Adrenal gland (tissue), 12 donors: ENCODE results near the gene MGMT. TPM values are rescaled to one million over a fixed set of nuclear protein-coding genes. Genes with fewer than 3 reads are reported as not detected.
A peak's percentile ranks its signal among the peaks of the same experiment; 100 is the strongest.

ENCODE experiments used
- DNase-seq, 7 donors: peaks; one replicate each; pipeline ENCODE4 v3.0.0-alpha.2; 2019 to 2020
- H3K27ac ChIP-seq, 5 donors: fragments of 200-600 bp; sonication (generic) in 4 of 5; 1 replicate in 3 of 5; 2 replicates in 2 of 5; pipeline versions ENCODE4 v1.5.1 to v1.8.0; 2016 to 2020; ENCODE audit warnings: mild to moderate bottlenecking in 1 of 5
- H3K27me3 ChIP-seq: fragments of 200-600 bp; 2 replicates; pipeline ENCODE4 v1.8.0; 2021
- H3K36me3 ChIP-seq, 2 donors: fragments of 200-600 bp; replicated peaks in 1 of 2; 1 replicate in 1 of 2; 2 replicates in 1 of 2; pipeline versions ENCODE4 v1.5.1 to v1.8.0; 2018 to 2022
- H3K4me1 ChIP-seq, 2 donors: fragments of 200-600 bp; replicated peaks in 1 of 2; 1 replicate in 1 of 2; 2 replicates in 1 of 2; pipeline versions ENCODE4 v1.5.1 to v1.8.0; 2018 to 2021
- H3K4me3 ChIP-seq, 4 donors: fragments of 200-600 bp; sonication (generic) in 3 of 4; one replicate each; pipeline ENCODE4 v1.5.1; 2016 to 2018
- H3K9me3 ChIP-seq, 3 donors: fragments of 200-600 bp; sonication (generic) in 1 of 3; replicated peaks in 1 of 3; 1 replicate in 2 of 3; 2 replicates in 1 of 3; pipeline versions ENCODE4 v1.5.1 to v1.8.0; 2016 to 2021
- POLR2A ChIP-seq, 2 donors: fragments of 450-650 bp; IDR thresholded peaks; one replicate each; pipeline ENCODE4 v1.6.1; 2017; ENCODE audit warnings: antibody characterized with exemption in 2 of 2, mild to moderate bottlenecking in 2 of 2, moderate library complexity in 1 of 2
- WGBS, 4 donors: extraction: QIAGEN DNeasy Blood & Tissue Kit in 2 of 4; methylation state at CpG; one replicate each; pipeline versions ENCODE4 v1.1.5 to v1.1.7; 2013 to 2017; 5-methylcytosine and 5-hydroxymethylcytosine counted together
- intact Hi-C, 2 donors: fragments of 100-400 bp; cut with DNase I; formaldehyde crosslinking; loops; one replicate each; pipeline versions ENCODE4 v1.14.1 to v1.15.0; 2022 to 2023
- polyA plus RNA-seq, 3 donors: library from polyadenylated mRNA; stranded (reverse); fragments of 200-250 nt in 2 of 3; fragments of 350-450 nt in 1 of 3; fragmentation: Illumina TruSeq in 1 of 3; extraction: RNeasy Lipid Tissue Mini Kit (QIAGEN cat#74804) in 1 of 3; gene quantifications; one replicate each; pipeline ENCODE4 v1.2.3, GENCODE V29; 2013 to 2014
- total RNA-seq, 9 donors: library from RNA; depleted of rRNA in 4 of 9; stranded (reverse); fragments of >200 nt in 4 of 9; fragments of 120-200 nt in 1 of 9; fragmentation: NEBNext Ultra II Directional in 1 of 9; extraction: Animal tissue kit (Norgen Biotek cat#: 25700) in 1 of 9; gene quantifications; one replicate each; pipeline versions ENCODE4 v1.1.0 to v1.2.4, GENCODE V29; 2013 to 2023
- TF ChIP-seq, protein P1 (sequence below), 6 experiments: fragments of 450-650 bp in 4 of 6; fragments of 200-600 bp in 2 of 6; sonication (generic) in 1 of 6; IDR thresholded peaks; 1 replicate in 5 of 6; 2 replicates in 1 of 6; pipeline versions ENCODE4 v1.5.1 to v1.8.0; 2016 to 2021; ENCODE audit warnings: antibody characterized with exemption in 6 of 6, mild to moderate bottlenecking in 2 of 6, moderate library complexity in 1 of 6
- donor health status: healthy with polysubstance abuse.
- donor health status: Bipolar disorder and iron deficiency.
- donor health status: DM: yes; HTN: yes; CAD: no.
- donor health status: DM: no; HTN: no; CAD: no.
- donor health status: DM: no; HTN: no; CAD: no.
- donor health status: DM: yes; HTN: yes; CAD: no.

Gene MGMT
- total and polyA plus RNA-seq, 12 donors, result 3.8 to 35.8 (median 21.2) TPM

DNA sequence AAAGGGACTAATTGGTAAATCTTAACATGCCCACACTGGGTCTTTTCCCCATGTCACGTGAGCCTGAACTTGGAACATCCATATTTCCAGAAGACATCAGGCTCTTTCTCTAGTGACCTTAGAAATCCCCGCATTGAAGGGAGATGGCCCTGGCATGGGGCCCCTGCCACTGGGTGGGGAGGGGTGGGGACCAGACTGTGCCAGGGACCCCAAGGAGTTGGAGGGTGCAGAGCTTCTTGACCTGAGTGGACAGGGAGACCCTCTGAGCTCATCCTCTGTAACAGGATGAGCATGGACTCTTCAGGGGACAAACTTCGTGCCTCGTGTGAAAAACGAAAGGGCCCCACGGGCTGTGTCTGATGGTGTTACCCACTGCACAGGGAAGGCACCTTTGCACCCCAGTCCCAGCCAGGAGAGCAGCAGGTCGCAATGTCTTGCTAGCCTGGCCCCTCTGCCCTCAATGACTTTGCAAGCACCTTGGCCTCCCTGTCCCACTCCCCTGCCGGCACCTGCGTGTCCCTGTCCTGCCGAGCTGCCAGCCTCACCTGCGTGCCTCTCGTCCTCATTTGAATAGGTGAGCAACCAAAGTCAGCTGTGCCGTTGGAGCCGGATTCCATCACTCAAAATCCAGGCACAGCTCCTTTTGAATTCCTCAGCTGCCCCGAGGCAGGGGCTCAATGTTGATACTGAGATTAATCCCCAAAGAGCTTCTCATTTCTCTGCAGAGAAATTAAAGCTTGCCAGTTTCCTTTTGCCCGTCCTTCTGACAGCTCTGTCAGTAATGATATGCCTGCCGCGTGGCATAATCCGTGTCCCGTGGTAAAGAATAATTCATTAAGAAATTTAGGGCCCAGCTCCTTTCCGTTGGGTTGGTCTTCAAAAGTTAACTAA, 262.1 kb downstream of the MGMT start:
- Histone ChIP-seq H3K27ac (no peak overlapping the region), H3K4me3 (no peak overlapping the region), H3K4me1 (no peaks in the 10 kb centered on the region), H3K9me3 (no peaks in the 10 kb centered on the region), H3K36me3 (no peaks in the 10 kb centered on the region), H3K27me3 (no peaks in the 10 kb centered on the region)
- TF ChIP-seq, protein P1, sequence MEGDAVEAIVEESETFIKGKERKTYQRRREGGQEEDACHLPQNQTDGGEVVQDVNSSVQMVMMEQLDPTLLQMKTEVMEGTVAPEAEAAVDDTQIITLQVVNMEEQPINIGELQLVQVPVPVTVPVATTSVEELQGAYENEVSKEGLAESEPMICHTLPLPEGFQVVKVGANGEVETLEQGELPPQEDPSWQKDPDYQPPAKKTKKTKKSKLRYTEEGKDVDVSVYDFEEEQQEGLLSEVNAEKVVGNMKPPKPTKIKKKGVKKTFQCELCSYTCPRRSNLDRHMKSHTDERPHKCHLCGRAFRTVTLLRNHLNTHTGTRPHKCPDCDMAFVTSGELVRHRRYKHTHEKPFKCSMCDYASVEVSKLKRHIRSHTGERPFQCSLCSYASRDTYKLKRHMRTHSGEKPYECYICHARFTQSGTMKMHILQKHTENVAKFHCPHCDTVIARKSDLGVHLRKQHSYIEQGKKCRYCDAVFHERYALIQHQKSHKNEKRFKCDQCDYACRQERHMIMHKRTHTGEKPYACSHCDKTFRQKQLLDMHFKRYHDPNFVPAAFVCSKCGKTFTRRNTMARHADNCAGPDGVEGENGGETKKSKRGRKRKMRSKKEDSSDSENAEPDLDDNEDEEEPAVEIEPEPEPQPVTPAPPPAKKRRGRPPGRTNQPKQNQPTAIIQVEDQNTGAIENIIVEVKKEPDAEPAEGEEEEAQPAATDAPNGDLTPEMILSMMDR (IDR thresholded peaks at IDR 0.05), result no peak
- no peak for TF ChIP-seq POLR2A (IDR thresholded peaks at IDR 0.05)
- intact Hi-C loops, result no loop called here
- DNase-seq, result peak in 1 of 7 donors; percentile 24
- WGBS, 4 donors, result 93 to 95% (median 94%) methylated on average over 11 to 21 of the region's 21 CpGs

DNA sequence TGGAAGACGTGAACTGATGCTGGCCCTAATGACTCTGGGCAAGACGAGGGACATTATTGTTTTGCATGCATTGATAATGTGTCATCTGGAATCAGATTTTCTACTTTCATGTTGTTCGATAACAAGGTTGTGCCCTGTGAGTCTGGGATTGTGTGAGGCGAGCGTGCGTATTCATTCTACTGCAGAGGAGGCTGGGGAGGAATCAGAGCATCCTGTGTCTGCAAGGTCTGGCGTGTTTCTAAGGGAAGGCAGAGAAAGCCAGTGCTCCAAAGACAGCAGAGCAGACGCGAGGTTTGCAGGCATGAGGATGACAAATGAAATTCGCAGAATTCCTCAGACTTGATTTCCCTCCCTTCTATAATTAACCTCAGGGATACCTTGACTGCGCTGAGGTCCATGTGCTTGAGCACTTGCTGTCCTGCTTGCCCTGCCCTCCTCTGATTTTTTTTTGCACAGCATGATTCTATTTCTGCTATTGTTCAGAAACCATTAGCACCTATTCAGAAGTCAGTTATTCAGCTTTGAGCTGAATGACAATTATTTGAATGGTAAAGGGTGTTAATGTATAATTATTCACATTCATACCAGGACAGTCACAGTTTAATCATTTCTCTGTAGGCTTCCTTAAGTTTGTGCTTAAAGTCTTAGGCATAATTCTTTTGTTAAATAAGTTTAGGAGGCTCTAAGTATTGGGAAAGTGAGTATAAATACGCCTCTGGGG, 263.4 kb downstream of the MGMT start:
- TF ChIP-seq, protein P1 (IDR thresholded peaks at IDR 0.05), result no peak
- TF ChIP-seq POLR2A (IDR thresholded peaks at IDR 0.05), result no peak
- no peaks in the 10 kb centered on the region for H3K9me3 ChIP-seq
- no peak overlapping the region for H3K27ac ChIP-seq
- H3K4me3 ChIP-seq, result no peak overlapping the region
- no peaks in the 10 kb centered on the region for H3K36me3 ChIP-seq
- no peak for DNase-seq
- H3K4me1 ChIP-seq, result no peaks in the 10 kb centered on the region
- H3K27me3 ChIP-seq, result no peaks in the 10 kb centered on the region
- WGBS, 4 donors, result 90 to 93% (median 91%) methylated on average over 12 of the region's 12 CpGs
- intact Hi-C loops, result no loop called here

DNA sequence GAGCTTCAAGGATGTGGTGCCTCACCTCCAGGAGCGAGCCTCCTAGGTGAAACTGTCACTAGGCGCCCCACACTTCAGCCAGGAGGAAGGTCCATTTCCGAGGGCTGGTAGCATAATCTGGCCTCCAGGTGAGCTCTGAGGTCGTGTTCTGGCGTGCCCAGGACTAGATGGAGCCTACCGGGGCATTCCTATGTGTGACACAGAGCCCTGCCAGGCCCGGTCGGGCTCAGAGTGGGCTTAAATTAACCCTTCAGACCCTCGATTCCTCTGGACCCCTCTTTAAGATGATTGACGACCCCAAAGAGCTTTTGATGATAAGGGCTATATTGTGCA, 263.9 kb downstream of the MGMT start:
- peak in 1 of 7 donors; percentile 15 for DNase-seq
- no peak for TF ChIP-seq POLR2A (IDR thresholded peaks at IDR 0.05)
- TF ChIP-seq, protein P1 (IDR thresholded peaks at IDR 0.05), result no peak
- Histone ChIP-seq H3K4me3 (no peak overlapping the region), H3K27me3 (no peaks in the 10 kb centered on the region), H3K4me1 (no peaks in the 10 kb centered on the region), H3K9me3 (no peaks in the 10 kb centered on the region), H3K27ac (no peak overlapping the region), H3K36me3 (no peaks in the 10 kb centered on the region)
- WGBS, 4 donors, result 64 to 88% (median 67%) methylated on average over 10 of the region's 10 CpGs
- intact Hi-C loops, result no loop called here

DNA sequence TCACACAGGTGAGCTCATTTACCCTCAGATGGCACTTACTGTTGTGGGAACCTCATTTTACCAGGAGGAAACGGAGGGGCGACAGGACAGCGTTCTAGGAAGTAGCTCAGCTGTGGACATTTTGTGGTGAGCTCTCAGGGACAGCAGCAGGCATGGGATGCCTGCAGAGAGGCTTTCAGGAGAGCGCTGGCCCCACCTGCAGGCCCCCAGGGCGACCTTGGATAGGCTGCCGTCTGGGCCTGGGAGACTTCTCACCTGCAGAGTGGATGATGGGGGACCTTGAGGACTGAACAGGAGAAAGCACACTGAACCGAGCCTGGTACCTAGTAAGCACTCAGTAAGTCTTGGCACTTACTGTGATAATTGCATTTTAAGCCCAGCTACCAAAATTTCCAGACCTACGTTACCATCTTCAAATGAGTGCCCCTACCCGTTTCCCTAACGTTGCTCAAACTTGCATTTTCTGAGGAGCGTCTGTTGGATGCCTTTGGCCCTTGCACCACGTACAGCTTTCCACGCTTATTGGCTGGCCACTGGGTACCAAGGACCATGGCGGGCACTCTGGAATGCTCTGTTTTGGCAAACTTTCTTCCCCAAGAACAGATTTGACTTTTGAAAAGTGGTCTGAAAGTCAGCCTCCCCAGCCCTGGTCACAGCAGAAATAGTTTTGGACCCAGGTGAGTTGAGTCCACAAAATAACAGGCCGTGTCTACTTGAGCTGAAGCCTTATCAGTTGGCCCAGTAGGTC, 273.7 kb downstream of the MGMT start:
- TF ChIP-seq POLR2A (IDR thresholded peaks at IDR 0.05), result no peak
- TF ChIP-seq, protein P1 (IDR thresholded peaks at IDR 0.05), result no peak
- no peak overlapping the region for H3K27ac ChIP-seq
- WGBS, 4 donors, result 87 to 94% (median 94%) methylated on average over 13 to 15 of the region's 15 CpGs

More for the DNA sequence above, 273.7 kb downstream of the MGMT start:
- no peaks in the 10 kb centered on the region for H3K9me3 ChIP-seq
- no peak for DNase-seq
- H3K36me3 ChIP-seq, result no peaks in the 10 kb centered on the region
- H3K27me3 ChIP-seq, result no peaks in the 10 kb centered on the region
- no peaks in the 10 kb centered on the region for H3K4me1 ChIP-seq
- intact Hi-C loops, result no loop called here
- no peak overlapping the region for H3K4me3 ChIP-seq
